Measurements from ENCODE around the gene ACOT8. TPM values are rescaled to one million over a fixed set of nuclear protein-coding genes. Genes with fewer than 3 reads are reported as not detected.

ACOT8 gene
- total RNA-seq, 5 donors from 2014 or later (not counting 1 experiment from before 2014, with no cell fraction given), result 20.4 to 33.9 (median 32.0) TPM

GRCh38 chr20:45888681-45889080 lies 31.5 kb upstream of the ACOT8 start:
- Mint-ChIP-seq H3K9me3 (no peaks in the 10 kb centered on the region), H3K4me1 (peaks cover 35 to 57% (median 56%) of the 10 kb centered on the region in 3 donors), H3K27me3 (no peaks in the 10 kb centered on the region), H3K4me3 (no peak overlapping the region), H3K27ac (no peak overlapping the region), H3K36me3 (peaks cover 7% of the 10 kb centered on the region)
- ChIA-PET CTCF (interaction anchor here (0.5 kb wide), 2 partner anchors 44 to 82 kb away, joined by 5 read pairs; no protein-coding TSS in a partner anchor), POLR2A (interaction anchor here in 1 of 2 donors (0.6 kb wide), 1 partner anchor 57 kb away, joined by 3 read pairs; no protein-coding TSS in a partner anchor)
- Histone ChIP-seq H3K27ac (ENCODE audit: low read length) (no peak overlapping the region), H3K9me3 (no peaks in the 10 kb centered on the region), H3K36me3 (ENCODE audit: control insufficient read depth in 2 of 2, extremely low read depth in 1 of 2, insufficient read depth in 1 of 2, low read length in 1 of 2) (peaks cover 6 to 10% of the 10 kb centered on the region in 2 donors), H3K4me3 (ENCODE audit: control insufficient read depth in 1 of 2, extremely low read depth in 1 of 2, low read length in 1 of 2) (no peak overlapping the region), H3K27me3 (replicated peaks in 1 of 2; ENCODE audit: control insufficient read depth in 2 of 2, extremely low read depth in 1 of 2, insufficient read depth in 2 of 2, low read length in 1 of 2) (no peaks in the 10 kb centered on the region), H3K4me1 (ENCODE audit: control insufficient read depth in 1 of 2, extremely low read depth in 1 of 2, insufficient read depth in 2 of 2, low read length in 2 of 2) (peaks cover 4 to 47% of the 10 kb centered on the region in 2 experiments)
- ATAC-seq (replicated peaks in 1 of 4), result no peak
- DNase-seq, result no peak
- 93% methylated on average over 3 of the region's 3 CpGs for WGBS (ENCODE audit: insufficient coverage)

- ATAC-seq (replicated peaks in 1 of 4) (no peak), DNase-seq (no peak)
- no CpG with 5 or more reads among the region's 8 CpGs for WGBS (ENCODE audit: insufficient coverage)
- H3K36me3 ChIP-seq (ENCODE audit: control insufficient read depth in 2 of 2, extremely low read depth in 1 of 2, insufficient read depth in 1 of 2, low read length in 1 of 2), result peaks cover 10 to 22% of the 10 kb centered on the region in 2 donors
- CTCF ChIA-PET, result no interaction called here
- no peak within 1 kb of the TSS for H3K27ac ChIP-seq (ENCODE audit: low read length)
- POLR2A ChIA-PET, result no interaction called here
- no peaks in the 10 kb centered on the region for H3K9me3 ChIP-seq
- no peak within 1 kb of the TSS for H3K4me3 Mint-ChIP-seq
- H3K4me1 ChIP-seq (ENCODE audit: control insufficient read depth in 1 of 2, extremely low read depth in 1 of 2, insufficient read depth in 2 of 2, low read length in 2 of 2), result peaks cover 4 to 36% of the 10 kb centered on the region in 2 experiments
- H3K36me3 Mint-ChIP-seq, result peaks cover 16% of the 10 kb centered on the region
- H3K27me3 ChIP-seq (replicated peaks in 1 of 2; ENCODE audit: control insufficient read depth in 2 of 2, extremely low read depth in 1 of 2, insufficient read depth in 2 of 2, low read length in 1 of 2), result no peaks in the 10 kb centered on the region
- H3K9me3 Mint-ChIP-seq, result no peaks in the 10 kb centered on the region
- peaks cover 43 to 57% (median 56%) of the 10 kb centered on the region in 3 donors for H3K4me1 Mint-ChIP-seq
- no peak within 1 kb of the TSS for H3K4me3 ChIP-seq (ENCODE audit: control insufficient read depth in 1 of 2, extremely low read depth in 1 of 2, low read length in 1 of 2)
- H3K27me3 Mint-ChIP-seq, result no peaks in the 10 kb centered on the region
- peak within 1 kb of the TSS; percentile 36 to 52 for H3K27ac Mint-ChIP-seq
Observed at GRCh38 chr20:45887346-45887715, 30.1 kb upstream of the ACOT8 start, which contains the start of gene SPATA25. SPATA25 (minus strand) TSS chr20:45887622; CDS start chr20:45887590, 32 bp downstream.

- Histone ChIP-seq H3K9me3 (no peaks in the 10 kb centered on the region), H3K36me3 (ENCODE audit: control insufficient read depth in 2 of 2, extremely low read depth in 1 of 2, insufficient read depth in 1 of 2, low read length in 1 of 2) (peaks cover 10 to 23% of the 10 kb centered on the region in 2 donors), H3K27me3 (replicated peaks in 1 of 2; ENCODE audit: control insufficient read depth in 2 of 2, extremely low read depth in 1 of 2, insufficient read depth in 2 of 2, low read length in 1 of 2) (no peaks in the 10 kb centered on the region), H3K4me3 (ENCODE audit: control insufficient read depth in 1 of 2, extremely low read depth in 1 of 2, low read length in 1 of 2) (no peak overlapping the region), H3K27ac (ENCODE audit: low read length) (no peak overlapping the region), H3K4me1 (ENCODE audit: control insufficient read depth in 1 of 2, extremely low read depth in 1 of 2, insufficient read depth in 2 of 2, low read length in 2 of 2) (peaks cover 4 to 33% of the 10 kb centered on the region in 2 experiments)
- peaks cover 43 to 56% (median 55%) of the 10 kb centered on the region in 3 donors for H3K4me1 Mint-ChIP-seq
- 93% methylated on average over 14 of the region's 19 CpGs for WGBS (ENCODE audit: insufficient coverage)
- H3K4me3 Mint-ChIP-seq, result no peak overlapping the region
- H3K9me3 Mint-ChIP-seq, result no peaks in the 10 kb centered on the region
- ChIA-PET POLR2A (no interaction called here), CTCF (no interaction called here)
- peak overlapping the region in 1 of 2 donors; percentile 36 for H3K27ac Mint-ChIP-seq
- DNase-seq, result no peak
- H3K36me3 Mint-ChIP-seq, result peaks cover 16% of the 10 kb centered on the region
- ATAC-seq (replicated peaks in 1 of 4), result no peak
- no peaks in the 10 kb centered on the region for H3K27me3 Mint-ChIP-seq
Observed at GRCh38 chr20:45886590-45887345, 29.6 kb upstream of the ACOT8 start.

- peak overlapping the region; percentile 18 to 81 (median 35) for H3K4me3 Mint-ChIP-seq
- DNase-seq (no peak), ATAC-seq (replicated peaks in 1 of 4) (no peak)
- H3K27me3 Mint-ChIP-seq, result no peaks in the 10 kb centered on the region
- peaks cover 16% of the 10 kb centered on the region for H3K36me3 Mint-ChIP-seq
- peaks cover 44 to 50% (median 48%) of the 10 kb centered on the region in 3 donors for H3K4me1 Mint-ChIP-seq
- no peaks in the 10 kb centered on the region for H3K9me3 Mint-ChIP-seq
- WGBS (ENCODE audit: insufficient coverage), result 82% methylated on average over 9 of the region's 9 CpGs
- no peak overlapping the region for H3K27ac ChIP-seq (ENCODE audit: low read length)
- CTCF ChIA-PET, result interaction anchor here in 1 of 2 donors (0.6 kb wide), 1 partner anchor 106 kb away, joined by 5 read pairs; no protein-coding TSS in a partner anchor
- peaks cover 5 to 32% of the 10 kb centered on the region in 2 experiments for H3K4me1 ChIP-seq (ENCODE audit: control insufficient read depth in 1 of 2, extremely low read depth in 1 of 2, insufficient read depth in 2 of 2, low read length in 2 of 2)
- peaks cover 7 to 27% of the 10 kb centered on the region in 2 donors for H3K36me3 ChIP-seq (ENCODE audit: control insufficient read depth in 2 of 2, extremely low read depth in 1 of 2, insufficient read depth in 1 of 2, low read length in 1 of 2)
- H3K27me3 ChIP-seq (replicated peaks in 1 of 2; ENCODE audit: control insufficient read depth in 2 of 2, extremely low read depth in 1 of 2, insufficient read depth in 2 of 2, low read length in 1 of 2), result no peaks in the 10 kb centered on the region
- H3K4me3 ChIP-seq (ENCODE audit: control insufficient read depth in 1 of 2, extremely low read depth in 1 of 2, low read length in 1 of 2), result no peak overlapping the region
- peak overlapping the region; percentile 53 to 69 for H3K27ac Mint-ChIP-seq
- POLR2A ChIA-PET, result interaction anchor here in 1 of 2 donors (1.2 kb wide), 1 partner anchor 52 kb away, joined by 3 read pairs; the partner anchor contains the start of gene PCIF1
- H3K9me3 ChIP-seq, result no peaks in the 10 kb centered on the region
Observed at GRCh38 chr20:45883100-45883469, 25.9 kb upstream of the ACOT8 start.

GRCh38 chr20:45882469-45883099 lies 25.4 kb upstream of the ACOT8 start:
- H3K27me3 ChIP-seq (replicated peaks in 1 of 2; ENCODE audit: control insufficient read depth in 2 of 2, extremely low read depth in 1 of 2, insufficient read depth in 2 of 2, low read length in 1 of 2), result no peaks in the 10 kb centered on the region
- POLR2A ChIA-PET, result no interaction called here
- CTCF ChIA-PET, result interaction anchor here (0.6 to 2.4 kb wide), 3 partner anchors 14 to 106 kb away, joined by 3 to 11 read pairs (median 5); no protein-coding TSS in a partner anchor
- H3K27ac ChIP-seq (ENCODE audit: low read length), result no peak overlapping the region
- H3K9me3 ChIP-seq, result no peaks in the 10 kb centered on the region
- peaks cover 44 to 48% (median 46%) of the 10 kb centered on the region in 3 donors for H3K4me1 Mint-ChIP-seq
- ATAC-seq (replicated peaks in 1 of 4), result no peak
- peaks cover 5 to 32% of the 10 kb centered on the region in 2 experiments for H3K4me1 ChIP-seq (ENCODE audit: control insufficient read depth in 1 of 2, extremely low read depth in 1 of 2, insufficient read depth in 2 of 2, low read length in 2 of 2)
- H3K36me3 Mint-ChIP-seq, result peaks cover 16% of the 10 kb centered on the region
- WGBS (ENCODE audit: insufficient coverage), result 93% methylated on average over 4 of the region's 4 CpGs
- peak overlapping the region; percentile 58 to 69 for H3K27ac Mint-ChIP-seq
- H3K27me3 Mint-ChIP-seq, result no peaks in the 10 kb centered on the region
- no peak for DNase-seq
- no peaks in the 10 kb centered on the region for H3K9me3 Mint-ChIP-seq
- H3K4me3 Mint-ChIP-seq, result peak overlapping the region; percentile 60 to 81 (median 61)
- H3K36me3 ChIP-seq (ENCODE audit: control insufficient read depth in 2 of 2, extremely low read depth in 1 of 2, insufficient read depth in 1 of 2, low read length in 1 of 2), result peaks cover 6 to 32% of the 10 kb centered on the region in 2 donors
- no peak overlapping the region for H3K4me3 ChIP-seq (ENCODE audit: control insufficient read depth in 1 of 2, extremely low read depth in 1 of 2, low read length in 1 of 2)
